Calu3 (cell line): ENCODE measurements around the gene MXRA8. TPM values are rescaled to one million over a fixed set of nuclear protein-coding genes. Genes with fewer than 3 reads are reported as not detected.

Experiments used
- BruUV-seq: library from RNA; stranded (reverse); fragments of 400-500 nt; replicated peaks from 2 replicates; lab custom pipeline; 2021; lab: Mats Ljungman, UMichigan
- CTCF ChIA-PET: fragments of 300-600 bp; sonication (Branson Sonifier 250); formaldehyde crosslinking; loops from one replicate; lab custom pipeline; 2022; ENCODE audit warnings: antibody characterized with exemption; lab: Charles Lee
- DNase-seq: peaks from one replicate; pipeline ENCODE4 v3.0.0; 2022
- H3K27ac Mint-ChIP-seq: one replicate; pipeline ENCODE4 v1.8.0; 2022; ENCODE audit warnings: mixed read lengths; ENCODE audit not compliant: unreplicated experiment
- H3K27me3 Mint-ChIP-seq: one replicate; pipeline ENCODE4 v1.8.0; 2022; ENCODE audit warnings: mixed read lengths; ENCODE audit not compliant: unreplicated experiment
- H3K36me3 Mint-ChIP-seq: one replicate; pipeline ENCODE4 v1.8.0; 2022; ENCODE audit warnings: mild to moderate bottlenecking, moderate library complexity, mixed read lengths; ENCODE audit not compliant: insufficient read depth, unreplicated experiment
- H3K4me1 Mint-ChIP-seq: one replicate; pipeline ENCODE4 v1.8.0; 2022; ENCODE audit warnings: mild to moderate bottlenecking, low read depth, mixed read lengths; ENCODE audit not compliant: unreplicated experiment
- H3K4me3 Mint-ChIP-seq: one replicate; pipeline ENCODE4 v1.8.0; 2022; ENCODE audit warnings: mild to moderate bottlenecking, low read depth, moderate library complexity, mixed read lengths; ENCODE audit not compliant: unreplicated experiment
- H3K9me3 Mint-ChIP-seq: one replicate; pipeline ENCODE4 v1.8.0; 2022; ENCODE audit warnings: low read depth, mixed read lengths; ENCODE audit not compliant: unreplicated experiment
- intact Hi-C: fragments of 100-400 bp; cut with micrococcal nuclease; formaldehyde crosslinking; loops from one replicate; pipeline ENCODE4 v1.10.0; 2022; ENCODE audit not compliant: unreplicated experiment
- microRNA-seq: library from miRNA; unstranded; fragments of <30 nt; microRNA quantifications from one replicate; pipeline ENCODE4 v1.2.0, GENCODE V29; 2022
- total RNA-seq: library from RNA; stranded (reverse); gene quantifications from 2 replicates; pipeline ENCODE4 v1.2.3, GENCODE V29; 2022
- TF ChIP-seq, protein P1 (sequence below): fragments of 200-600 bp; IDR thresholded peaks from one replicate; pipeline ENCODE4 v1.8.0; 2022; ENCODE audit warnings: antibody characterized with exemption; ENCODE audit not compliant: unreplicated experiment

Gene MXRA8
- total RNA-seq, 1 experiment from 2014 or later = not detected

DNA sequence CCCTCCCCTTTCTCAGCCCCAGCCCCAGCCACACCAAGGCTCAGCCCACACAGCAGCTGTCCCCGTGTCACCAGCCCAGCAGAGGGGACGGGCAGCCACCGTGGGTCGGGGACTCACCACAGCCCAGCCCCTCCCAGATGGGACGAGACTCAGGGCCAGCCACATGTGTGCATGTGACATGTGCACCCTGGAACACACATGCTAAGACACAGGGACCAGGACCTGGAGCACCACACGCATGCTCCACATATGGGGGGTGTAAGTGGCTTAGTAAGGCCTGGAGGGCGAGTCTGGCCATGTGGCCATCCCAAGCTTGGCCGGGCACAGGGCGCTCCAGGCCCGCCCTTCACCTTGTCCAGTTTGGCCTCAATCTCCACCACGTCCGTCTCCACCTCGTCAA is 54.6 kb downstream of the MXRA8 start:
- no peak for DNase-seq
- TF ChIP-seq, protein P1, sequence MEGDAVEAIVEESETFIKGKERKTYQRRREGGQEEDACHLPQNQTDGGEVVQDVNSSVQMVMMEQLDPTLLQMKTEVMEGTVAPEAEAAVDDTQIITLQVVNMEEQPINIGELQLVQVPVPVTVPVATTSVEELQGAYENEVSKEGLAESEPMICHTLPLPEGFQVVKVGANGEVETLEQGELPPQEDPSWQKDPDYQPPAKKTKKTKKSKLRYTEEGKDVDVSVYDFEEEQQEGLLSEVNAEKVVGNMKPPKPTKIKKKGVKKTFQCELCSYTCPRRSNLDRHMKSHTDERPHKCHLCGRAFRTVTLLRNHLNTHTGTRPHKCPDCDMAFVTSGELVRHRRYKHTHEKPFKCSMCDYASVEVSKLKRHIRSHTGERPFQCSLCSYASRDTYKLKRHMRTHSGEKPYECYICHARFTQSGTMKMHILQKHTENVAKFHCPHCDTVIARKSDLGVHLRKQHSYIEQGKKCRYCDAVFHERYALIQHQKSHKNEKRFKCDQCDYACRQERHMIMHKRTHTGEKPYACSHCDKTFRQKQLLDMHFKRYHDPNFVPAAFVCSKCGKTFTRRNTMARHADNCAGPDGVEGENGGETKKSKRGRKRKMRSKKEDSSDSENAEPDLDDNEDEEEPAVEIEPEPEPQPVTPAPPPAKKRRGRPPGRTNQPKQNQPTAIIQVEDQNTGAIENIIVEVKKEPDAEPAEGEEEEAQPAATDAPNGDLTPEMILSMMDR = no peak
- no peaks in the 10 kb centered on the region for H3K9me3 Mint-ChIP-seq
- H3K36me3 Mint-ChIP-seq = peaks cover 38% of the 10 kb centered on the region
- CTCF ChIA-PET = no interaction called here
- H3K27me3 Mint-ChIP-seq = no peaks in the 10 kb centered on the region
- intact Hi-C loops = no loop called here
- no peak overlapping the region for H3K4me3 Mint-ChIP-seq
- no peak overlapping the region for H3K27ac Mint-ChIP-seq
- no TSS peak for BruUV-seq
- H3K4me1 Mint-ChIP-seq = no peaks in the 10 kb centered on the region

DNA sequence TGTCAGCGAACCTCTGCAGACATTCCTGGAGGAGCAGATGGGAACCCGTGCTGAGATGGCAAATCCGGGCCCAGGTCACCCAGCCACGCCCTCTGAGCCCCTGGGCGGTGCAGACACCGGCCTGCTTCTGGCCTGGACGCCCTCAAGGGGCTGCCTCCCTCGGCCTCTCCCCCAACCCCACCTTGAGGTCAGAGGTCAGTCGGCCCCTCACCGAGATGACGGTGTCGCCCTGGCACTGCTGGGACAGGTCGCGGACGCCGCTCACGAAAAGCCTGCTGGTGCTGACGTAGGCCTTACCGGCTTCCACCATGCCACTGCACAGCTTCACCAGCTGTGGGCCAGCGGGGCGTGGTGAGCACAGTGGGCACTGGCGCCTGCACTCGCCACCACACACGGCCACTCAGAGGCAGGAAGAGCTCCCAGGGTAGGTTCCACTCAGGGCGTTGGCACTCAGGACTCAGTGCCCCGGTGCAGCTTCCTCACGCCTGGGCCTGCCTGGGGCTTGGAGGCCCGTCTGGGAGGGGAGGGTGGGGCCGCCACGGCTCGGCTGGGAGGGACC is 55.3 kb downstream of the MXRA8 start:
- BruUV-seq = no TSS peak
- Mint-ChIP-seq H3K27ac (no peak overlapping the region), H3K27me3 (no peaks in the 10 kb centered on the region), H3K4me1 (no peaks in the 10 kb centered on the region), H3K9me3 (no peaks in the 10 kb centered on the region), H3K4me3 (no peak overlapping the region), H3K36me3 (peaks cover 31% of the 10 kb centered on the region)
- intact Hi-C loops = no loop called here
- TF ChIP-seq, protein P1 = no peak
- DNase-seq = no peak
- CTCF ChIA-PET = no interaction called here

Small RNA genes within 50 kb of the gene (microRNA-seq; reads per million reads assigned to microRNA genes)
- gene MIR6727 (2.1 reads per million), gene MIR6808 (not detected)

Other genes starting within 250 kb of the MXRA8 start
- 32.4 and 34.7 TPM in 2 replicates for gene C1orf159, start 242.5 kb downstream of the MXRA8 start, total RNA-seq
- 2.4 and 3.5 TPM in 2 replicates for gene TTLL10, start 184.7 kb downstream of the MXRA8 start, total RNA-seq
- 0.66 TPM in 1 of 2 replicates, not detected in the other for gene TNFRSF18, start 152.0 kb downstream of the MXRA8 start, total RNA-seq
- not detected in 2 replicates for gene TNFRSF4, start 144.4 kb downstream of the MXRA8 start, total RNA-seq
- gene SDF4, start 126.6 kb downstream of the MXRA8 start, total RNA-seq = 128 and 161 TPM in 2 replicates
- 23.4 and 25.9 TPM in 2 replicates for gene B3GALT6, start 126.3 kb downstream of the MXRA8 start, total RNA-seq
- gene C1QTNF12, start 111.8 kb downstream of the MXRA8 start, total RNA-seq = 2.0 and 4.2 TPM in 2 replicates
- 45.6 and 50.0 TPM in 2 replicates for gene UBE2J2, start 84.7 kb downstream of the MXRA8 start, total RNA-seq
- gene SCNN1D, start 78.1 kb downstream of the MXRA8 start, total RNA-seq = 2.5 and 4.1 TPM in 2 replicates
- gene ACAP3, start 50.6 kb downstream of the MXRA8 start, total RNA-seq = 41.1 and 48.3 TPM in 2 replicates
- gene PUSL1, start 50.0 kb downstream of the MXRA8 start, total RNA-seq = 22.7 and 24.7 TPM in 2 replicates
- 110 and 117 TPM in 2 replicates for gene INTS11, start 33.9 kb downstream of the MXRA8 start, total RNA-seq
- 20.1 and 23.7 TPM in 2 replicates for gene CPTP, start 33.8 kb downstream of the MXRA8 start, total RNA-seq
- 0.24 and 0.42 TPM in 2 replicates for gene TAS1R3, start 27.3 kb downstream of the MXRA8 start, total RNA-seq
- gene DVL1, start 9.1 kb downstream of the MXRA8 start, total RNA-seq = 83.9 and 90.9 TPM in 2 replicates
- 98.9 and 107 TPM in 2 replicates for gene AURKAIP1, start 16.7 kb upstream of the MXRA8 start, total RNA-seq
- 166 and 172 TPM in 2 replicates for gene CCNL2, start 40.8 kb upstream of the MXRA8 start, total RNA-seq
- 81.2 and 99.1 TPM in 2 replicates for gene MRPL20, start 48.7 kb upstream of the MXRA8 start, total RNA-seq
- not detected in 2 replicates for gene ANKRD65, start 62.7 kb upstream of the MXRA8 start, total RNA-seq
- gene VWA1, start 77.1 kb upstream of the MXRA8 start, total RNA-seq = 78.7 and 78.9 TPM in 2 replicates
- 0.29 and 0.45 TPM in 2 replicates for gene ATAD3C, start 91.1 kb upstream of the MXRA8 start, total RNA-seq
- 46.3 and 56.4 TPM in 2 replicates for gene ATAD3B, start 113.2 kb upstream of the MXRA8 start, total RNA-seq
- 46.2 and 54.4 TPM in 2 replicates for gene ATAD3A, start 153.6 kb upstream of the MXRA8 start, total RNA-seq
- gene TMEM240, start 182.1 kb upstream of the MXRA8 start, total RNA-seq = 5.0 and 5.1 TPM in 2 replicates
- 105 and 117 TPM in 2 replicates for gene SSU72, start 216.3 kb upstream of the MXRA8 start, total RNA-seq
- gene FNDC10, start 241.6 kb upstream of the MXRA8 start, total RNA-seq = 3.5 and 4.7 TPM in 2 replicates